Gastrocnemius medialis (tissue), 4 donors: ENCODE measurements around the gene EML5. TPM values are rescaled to one million over a fixed set of nuclear protein-coding genes. Genes with fewer than 3 reads are reported as not detected.

Experiments used
- ATAC-seq, 2 donors: fragments of 150-250 bp; one replicate each; pipeline ENCODE4 v1.9.1; 2016
- DNase-seq, 2 donors: peaks; one replicate each; pipeline ENCODE4 v3.0.0-alpha.2; 2019
- H3K27ac ChIP-seq, 4 donors: fragments of 200-600 bp; sonication (generic); 1 replicate in 1 of 4; 2 replicates in 3 of 4; pipeline ENCODE4 v1.5.1; 2016 to 2018; ENCODE audit warnings: mild to moderate bottlenecking in 2 of 4, moderate library complexity in 1 of 4
- H3K27me3 ChIP-seq, 3 donors: fragments of 200-600 bp; sonication (generic) in 2 of 3; 1 replicate in 1 of 3; 2 replicates in 2 of 3; pipeline versions ENCODE4 v1.5.1 to v1.6.0; 2016 to 2019; ENCODE audit warnings: mild to moderate bottlenecking in 1 of 3, moderate library complexity in 1 of 3
- H3K36me3 ChIP-seq, 2 donors: fragments of 200-600 bp; sonication (generic) in 1 of 2; one replicate each; pipeline ENCODE4 v1.5.1; 2017 to 2018
- H3K4me1 ChIP-seq, 2 donors: fragments of 200-600 bp; sonication (generic) in 1 of 2; one replicate each; pipeline ENCODE4 v1.5.1; 2016 to 2017; ENCODE audit warnings: mild to moderate bottlenecking in 2 of 2
- H3K4me3 ChIP-seq, 4 donors: fragments of 200-600 bp; sonication (generic) in 3 of 4; 1 replicate in 1 of 4; 2 replicates in 3 of 4; pipeline ENCODE4 v1.5.1; 2016 to 2019; ENCODE audit warnings: mild to moderate bottlenecking in 2 of 4
- H3K9me3 ChIP-seq, 3 donors: fragments of 200-600 bp; sonication (generic) in 2 of 3; 1 replicate in 1 of 3; 2 replicates in 2 of 3; pipeline ENCODE4 v1.5.1; 2016 to 2019
- CTCF ChIP-seq, 5 experiments: fragments of 450-650 bp in 3 of 5; fragments of 200-600 bp in 2 of 5; sonication (generic) in 2 of 5; IDR thresholded peaks in 4 of 5; conservative IDR thresholded peaks in 1 of 5; 1 replicate in 4 of 5; 2 replicates in 1 of 5; pipeline ENCODE4 v1.5.1; 2016 to 2019; ENCODE audit warnings: antibody characterized with exemption in 5 of 5, mild to moderate bottlenecking in 3 of 5, moderate library complexity in 3 of 5
- POLR2A ChIP-seq, 2 donors: fragments of 450-650 bp; IDR thresholded peaks; one replicate each; pipeline ENCODE4 v1.6.1; 2017; ENCODE audit warnings: antibody characterized with exemption in 2 of 2, mild to moderate bottlenecking in 2 of 2, moderate library complexity in 2 of 2
- in situ Hi-C, 4 donors: fragments of 200-750 bp; cut with MboI; loops; one replicate each; pipeline versions ENCODE4 v1.15.0 to v1.8.0; 2017; ENCODE audit warnings: low sequenced_read_pairs in 4 of 4
- intact Hi-C: fragments of 100-400 bp; cut with DNase I; formaldehyde crosslinking; loops from one replicate; pipeline ENCODE4 v1.15.1; 2023; ENCODE audit warnings: low total_unique reads
- total RNA-seq, 4 donors: library from RNA; depleted of rRNA; stranded (reverse); fragments of >200 nt; gene quantifications; one replicate each; pipeline versions ENCODE4 v1.1.0 to v1.2.3, GENCODE V29; 2016

The EML5 gene
- total RNA-seq, 4 donors from 2014 or later, result 0.07 TPM; not detected in 3

- H3K4me3 ChIP-seq, result no peak overlapping the region
- DNase-seq (no peak), ATAC-seq (no peak)
- in situ Hi-C loops, result no loop called here
- H3K36me3 ChIP-seq, result peaks cover 2 to 76% of the 10 kb centered on the region in 2 donors
- TF ChIP-seq POLR2A (IDR thresholded peaks at IDR 0.05) (no peak), CTCF (IDR thresholded peaks at IDR 0.05 in 4 of 5, conservative IDR thresholded peaks at IDR 0.05 in 1 of 5) (no peak)
- no peaks in the 10 kb centered on the region for H3K27me3 ChIP-seq
- H3K9me3 ChIP-seq, result no peaks in the 10 kb centered on the region
- no peak overlapping the region for H3K27ac ChIP-seq
- H3K4me1 ChIP-seq, result no peaks in the 10 kb centered on the region
- intact Hi-C loops, result no loop called here
These were observed 208.3 kb downstream of the EML5 start for GRCh38 chr14:88584451-88584850.

GRCh38 chr14:88576222-88576621, 216.5 kb downstream of the EML5 start:
- Histone ChIP-seq H3K4me1 (no peaks in the 10 kb centered on the region), H3K36me3 (peaks cover 8 to 93% of the 10 kb centered on the region in 2 donors), H3K9me3 (no peaks in the 10 kb centered on the region), H3K27ac (no peak overlapping the region), H3K27me3 (no peaks in the 10 kb centered on the region), H3K4me3 (no peak overlapping the region)
- DNase-seq (no peak), ATAC-seq (no peak)
- no peak for TF ChIP-seq POLR2A (IDR thresholded peaks at IDR 0.05)
- no peak for TF ChIP-seq CTCF (IDR thresholded peaks at IDR 0.05 in 4 of 5, conservative IDR thresholded peaks at IDR 0.05 in 1 of 5)
- in situ Hi-C loops (no loop called here), intact Hi-C loops (no loop called here)

- in situ Hi-C loops, result loop anchor here in 1 of 4 donors (25.0 kb wide), 1 partner anchor 1815 kb away; the partner anchor contains the start of gene CALM1
- Histone ChIP-seq H3K27me3 (no peaks in the 10 kb centered on the region), H3K4me3 (no peak overlapping the region), H3K4me1 (no peaks in the 10 kb centered on the region), H3K27ac (no peak overlapping the region), H3K36me3 (peaks cover 10 to 95% of the 10 kb centered on the region in 2 donors), H3K9me3 (no peaks in the 10 kb centered on the region)
- ATAC-seq (no peak), DNase-seq (no peak)
- no peak for TF ChIP-seq POLR2A (IDR thresholded peaks at IDR 0.05)
- no peak for TF ChIP-seq CTCF (IDR thresholded peaks at IDR 0.05 in 4 of 5, conservative IDR thresholded peaks at IDR 0.05 in 1 of 5)
- intact Hi-C loops, result no loop called here
These were observed 220.6 kb downstream of the EML5 start for GRCh38 chr14:88572117-88572516.

GRCh38 chr14:88568196-88568595, 224.6 kb downstream of the EML5 start:
- in situ Hi-C loops, result loop anchor here in 1 of 4 donors (25.0 kb wide), 1 partner anchor 1819 kb away; the partner anchor contains the start of gene CALM1
- DNase-seq (no peak), ATAC-seq (no peak)
- peaks cover 9 to 12% of the 10 kb centered on the region in 2 donors for H3K4me1 ChIP-seq
- no peak overlapping the region for H3K27ac ChIP-seq
- no peaks in the 10 kb centered on the region for H3K27me3 ChIP-seq
- intact Hi-C loops, result no loop called here
- no peaks in the 10 kb centered on the region for H3K9me3 ChIP-seq
- H3K36me3 ChIP-seq, result peaks cover 5 to 57% of the 10 kb centered on the region in 2 donors
- no peak overlapping the region for H3K4me3 ChIP-seq
- no peak for TF ChIP-seq POLR2A (IDR thresholded peaks at IDR 0.05)
- TF ChIP-seq CTCF (IDR thresholded peaks at IDR 0.05 in 4 of 5, conservative IDR thresholded peaks at IDR 0.05 in 1 of 5), result no peak

- Histone ChIP-seq H3K27me3 (no peaks in the 10 kb centered on the region), H3K27ac (no peak overlapping the region), H3K4me3 (no peak overlapping the region), H3K9me3 (no peaks in the 10 kb centered on the region), H3K4me1 (peaks cover 14 to 17% of the 10 kb centered on the region in 2 donors), H3K36me3 (peaks cover 2 to 29% of the 10 kb centered on the region in 2 donors)
- TF ChIP-seq POLR2A (IDR thresholded peaks at IDR 0.05) (no peak), CTCF (IDR thresholded peaks at IDR 0.05 in 4 of 5, conservative IDR thresholded peaks at IDR 0.05 in 1 of 5) (no peak)
- no peak for ATAC-seq
- intact Hi-C loops, result no loop called here
- DNase-seq, result no peak
- in situ Hi-C loops, result loop anchor here in 1 of 4 donors (25.0 kb wide), 1 partner anchor 1822 kb away; the partner anchor contains the start of gene CALM1
These were observed 227.3 kb downstream of the EML5 start for GRCh38 chr14:88565427-88565826.
